Astrocyte (in vitro differentiated cells and primary cell): Measurements from ENCODE around the gene USP50.

Experiments used
- EZH2 ChIP-seq: IDR thresholded peaks from 2 replicates; pipeline ENCODE4 v1.6.1; 2012; ENCODE audit warnings: mild to moderate bottlenecking, low read length, inconsistent platforms; ENCODE audit not compliant: insufficient read depth
- TF ChIP-seq, protein P1 (sequence below): IDR thresholded peaks from 2 replicates; pipeline ENCODE4 v1.5.1; 2011; ENCODE audit warnings: low read depth, mild to moderate bottlenecking, inconsistent platforms, low read length, moderate library complexity; ENCODE audit not compliant: insufficient read depth

DNA sequence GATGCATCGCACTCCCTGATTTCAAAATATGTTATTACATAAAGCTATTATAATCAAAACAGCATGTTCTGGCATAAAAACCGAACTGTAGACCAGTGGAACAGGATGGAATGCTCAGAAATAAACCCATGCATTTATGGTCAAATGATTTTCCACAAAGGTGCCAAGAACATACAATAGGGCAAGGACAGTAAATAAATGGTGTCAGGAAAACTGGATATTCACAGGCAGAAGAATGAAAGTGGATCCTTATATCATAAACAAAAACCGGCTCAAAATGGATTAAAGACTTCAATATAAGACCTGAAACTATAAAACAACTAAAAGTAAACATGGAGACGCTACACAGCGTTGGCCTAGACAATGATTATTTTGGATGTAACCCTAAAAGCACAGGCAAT, 22.6 kb downstream of the USP50 start:
- TF ChIP-seq, protein P1, sequence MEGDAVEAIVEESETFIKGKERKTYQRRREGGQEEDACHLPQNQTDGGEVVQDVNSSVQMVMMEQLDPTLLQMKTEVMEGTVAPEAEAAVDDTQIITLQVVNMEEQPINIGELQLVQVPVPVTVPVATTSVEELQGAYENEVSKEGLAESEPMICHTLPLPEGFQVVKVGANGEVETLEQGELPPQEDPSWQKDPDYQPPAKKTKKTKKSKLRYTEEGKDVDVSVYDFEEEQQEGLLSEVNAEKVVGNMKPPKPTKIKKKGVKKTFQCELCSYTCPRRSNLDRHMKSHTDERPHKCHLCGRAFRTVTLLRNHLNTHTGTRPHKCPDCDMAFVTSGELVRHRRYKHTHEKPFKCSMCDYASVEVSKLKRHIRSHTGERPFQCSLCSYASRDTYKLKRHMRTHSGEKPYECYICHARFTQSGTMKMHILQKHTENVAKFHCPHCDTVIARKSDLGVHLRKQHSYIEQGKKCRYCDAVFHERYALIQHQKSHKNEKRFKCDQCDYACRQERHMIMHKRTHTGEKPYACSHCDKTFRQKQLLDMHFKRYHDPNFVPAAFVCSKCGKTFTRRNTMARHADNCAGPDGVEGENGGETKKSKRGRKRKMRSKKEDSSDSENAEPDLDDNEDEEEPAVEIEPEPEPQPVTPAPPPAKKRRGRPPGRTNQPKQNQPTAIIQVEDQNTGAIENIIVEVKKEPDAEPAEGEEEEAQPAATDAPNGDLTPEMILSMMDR: no peak
- no peak for TF ChIP-seq EZH2
